AG09319 (cell line): ENCODE data around the gene MYO1C.
A peak's percentile ranks its signal among the peaks of the same experiment; 100 is the strongest.

Experiments used
- DNase-seq: peaks from one replicate; pipeline ENCODE4 v3.0.0-alpha.2; 2010; ENCODE audit warnings: low read depth; ENCODE audit errors: extremely low read depth
- TF ChIP-seq, protein P1 (sequence below): IDR thresholded peaks from 2 replicates; pipeline ENCODE4 v1.5.1; 2011; ENCODE audit warnings: low read depth, mild to moderate bottlenecking, inconsistent platforms, low read length, moderate library complexity

The MYO1C gene, protein sequence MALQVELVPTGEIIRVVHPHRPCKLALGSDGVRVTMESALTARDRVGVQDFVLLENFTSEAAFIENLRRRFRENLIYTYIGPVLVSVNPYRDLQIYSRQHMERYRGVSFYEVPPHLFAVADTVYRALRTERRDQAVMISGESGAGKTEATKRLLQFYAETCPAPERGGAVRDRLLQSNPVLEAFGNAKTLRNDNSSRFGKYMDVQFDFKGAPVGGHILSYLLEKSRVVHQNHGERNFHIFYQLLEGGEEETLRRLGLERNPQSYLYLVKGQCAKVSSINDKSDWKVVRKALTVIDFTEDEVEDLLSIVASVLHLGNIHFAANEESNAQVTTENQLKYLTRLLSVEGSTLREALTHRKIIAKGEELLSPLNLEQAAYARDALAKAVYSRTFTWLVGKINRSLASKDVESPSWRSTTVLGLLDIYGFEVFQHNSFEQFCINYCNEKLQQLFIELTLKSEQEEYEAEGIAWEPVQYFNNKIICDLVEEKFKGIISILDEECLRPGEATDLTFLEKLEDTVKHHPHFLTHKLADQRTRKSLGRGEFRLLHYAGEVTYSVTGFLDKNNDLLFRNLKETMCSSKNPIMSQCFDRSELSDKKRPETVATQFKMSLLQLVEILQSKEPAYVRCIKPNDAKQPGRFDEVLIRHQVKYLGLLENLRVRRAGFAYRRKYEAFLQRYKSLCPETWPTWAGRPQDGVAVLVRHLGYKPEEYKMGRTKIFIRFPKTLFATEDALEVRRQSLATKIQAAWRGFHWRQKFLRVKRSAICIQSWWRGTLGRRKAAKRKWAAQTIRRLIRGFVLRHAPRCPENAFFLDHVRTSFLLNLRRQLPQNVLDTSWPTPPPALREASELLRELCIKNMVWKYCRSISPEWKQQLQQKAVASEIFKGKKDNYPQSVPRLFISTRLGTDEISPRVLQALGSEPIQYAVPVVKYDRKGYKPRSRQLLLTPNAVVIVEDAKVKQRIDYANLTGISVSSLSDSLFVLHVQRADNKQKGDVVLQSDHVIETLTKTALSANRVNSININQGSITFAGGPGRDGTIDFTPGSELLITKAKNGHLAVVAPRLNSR

GRCh38 chr17:1492249-1493206 is at the start of gene MYO1C:
MYO1C (minus strand) TSS chr17:1492686; CDS start chr17:1492487, 199 bp downstream.
- no peak for DNase-seq

DNA sequence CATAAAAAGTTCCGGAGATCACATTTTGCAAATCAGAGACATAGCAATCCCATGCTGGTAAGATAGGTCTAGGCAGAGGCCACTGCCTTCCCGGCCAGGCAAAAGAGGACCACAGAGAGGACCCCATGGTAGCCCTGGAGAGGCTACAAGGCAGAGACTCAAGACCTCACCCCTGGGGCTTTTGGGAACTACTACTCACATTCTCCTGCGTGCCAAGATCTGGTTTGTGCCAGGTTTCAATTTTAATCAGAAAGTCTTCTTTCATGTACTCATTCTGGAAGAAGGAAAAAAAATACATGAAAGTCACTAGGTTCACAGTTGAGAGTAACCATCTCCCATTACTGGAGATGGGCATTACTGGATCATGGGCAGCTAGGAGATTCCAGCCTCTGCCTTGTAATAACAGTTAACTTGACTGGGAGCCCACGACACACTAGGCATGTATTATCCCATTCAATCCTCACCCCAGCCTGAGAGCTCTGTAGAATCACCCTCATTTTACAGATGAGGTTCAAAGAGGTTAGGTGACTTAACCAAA is 49.0 kb upstream of the MYO1C start:
- no peak for DNase-seq
- TF ChIP-seq, protein P1, sequence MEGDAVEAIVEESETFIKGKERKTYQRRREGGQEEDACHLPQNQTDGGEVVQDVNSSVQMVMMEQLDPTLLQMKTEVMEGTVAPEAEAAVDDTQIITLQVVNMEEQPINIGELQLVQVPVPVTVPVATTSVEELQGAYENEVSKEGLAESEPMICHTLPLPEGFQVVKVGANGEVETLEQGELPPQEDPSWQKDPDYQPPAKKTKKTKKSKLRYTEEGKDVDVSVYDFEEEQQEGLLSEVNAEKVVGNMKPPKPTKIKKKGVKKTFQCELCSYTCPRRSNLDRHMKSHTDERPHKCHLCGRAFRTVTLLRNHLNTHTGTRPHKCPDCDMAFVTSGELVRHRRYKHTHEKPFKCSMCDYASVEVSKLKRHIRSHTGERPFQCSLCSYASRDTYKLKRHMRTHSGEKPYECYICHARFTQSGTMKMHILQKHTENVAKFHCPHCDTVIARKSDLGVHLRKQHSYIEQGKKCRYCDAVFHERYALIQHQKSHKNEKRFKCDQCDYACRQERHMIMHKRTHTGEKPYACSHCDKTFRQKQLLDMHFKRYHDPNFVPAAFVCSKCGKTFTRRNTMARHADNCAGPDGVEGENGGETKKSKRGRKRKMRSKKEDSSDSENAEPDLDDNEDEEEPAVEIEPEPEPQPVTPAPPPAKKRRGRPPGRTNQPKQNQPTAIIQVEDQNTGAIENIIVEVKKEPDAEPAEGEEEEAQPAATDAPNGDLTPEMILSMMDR: no peak

More at GRCh38 chr17:1492249-1493206, at the start of gene MYO1C:
- TF ChIP-seq, protein P1: no peak

DNA sequence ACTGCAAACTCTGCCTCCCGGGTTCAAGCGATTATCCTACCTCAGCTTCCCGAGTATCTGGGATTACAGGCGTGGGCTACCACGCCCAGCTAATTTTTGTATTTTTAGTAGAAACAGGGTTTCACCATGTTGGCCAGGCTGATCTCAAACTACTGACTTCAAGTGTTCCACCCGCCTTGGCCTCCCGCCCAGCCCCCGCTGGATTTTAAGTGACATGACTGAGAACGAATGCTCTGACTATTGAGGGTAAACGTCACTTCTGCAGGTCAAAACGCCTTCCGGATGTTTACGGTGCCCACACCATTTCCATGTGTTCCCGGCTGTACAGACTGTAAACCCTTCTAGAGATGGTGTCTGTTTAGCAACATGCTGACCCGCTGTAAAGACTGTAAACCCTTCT is 47.3 kb upstream of the MYO1C start:
- TF ChIP-seq, protein P1: no peak
- no peak for DNase-seq

GRCh38 chr17:1535737-1536136 is 43.3 kb upstream of the MYO1C start:
- DNase-seq: no peak
- TF ChIP-seq, protein P1: no peak

- no peak for DNase-seq
- TF ChIP-seq, protein P1: no peak
These were observed 41.3 kb upstream of the MYO1C start for GRCh38 chr17:1533661-1534325.

DNA sequence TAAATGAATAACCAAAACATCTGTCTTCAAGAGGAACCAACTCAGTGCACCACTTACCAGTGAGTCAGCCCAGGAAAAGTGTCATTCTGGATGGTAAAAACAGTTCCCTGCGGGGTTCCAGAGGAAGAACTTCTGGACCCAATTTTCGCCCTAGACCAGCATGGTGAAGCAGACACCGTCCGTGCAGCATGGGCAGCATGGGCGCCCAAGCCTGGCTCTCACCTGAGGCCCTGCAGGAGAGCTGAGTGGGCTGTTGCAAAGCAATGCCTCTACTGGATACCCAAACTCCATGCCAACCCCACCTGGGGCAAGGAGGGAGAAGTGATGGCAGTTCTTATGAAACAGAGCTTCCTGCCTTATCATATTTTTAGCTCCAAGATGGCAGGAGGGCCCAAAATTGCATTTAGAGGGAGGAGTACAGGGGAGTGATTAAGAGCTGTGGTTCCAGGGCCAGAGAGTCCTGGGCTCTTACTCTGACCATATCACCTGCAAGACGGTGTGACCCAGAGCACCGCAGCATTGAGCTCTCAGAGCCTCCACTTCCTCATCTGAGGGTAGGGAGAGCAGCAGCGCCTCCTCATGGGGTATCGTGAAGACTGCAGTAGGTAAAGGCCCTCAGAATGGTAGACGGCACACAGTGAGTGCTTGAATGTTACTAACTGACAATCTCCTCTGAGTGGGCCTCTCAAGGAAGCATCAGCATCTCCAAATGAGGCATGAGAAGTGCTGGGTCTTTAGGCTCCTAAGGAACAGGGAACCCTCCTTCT is 40.5 kb upstream of the MYO1C start:
- no peak for DNase-seq
- TF ChIP-seq, protein P1: peak; percentile 16
